Right lobe of liver (tissue), 6 donors: ENCODE measurements around the gene SCFD2. TPM values are rescaled to one million over a fixed set of nuclear protein-coding genes. Genes with fewer than 3 reads are reported as not detected.

Source experiments
- ATAC-seq, 4 donors: fragments of 200-7000 bp; cut with Tn5 transposase; one replicate each; pipeline ENCODE4 v1.9.1; 2020; ENCODE audit warnings: mild to moderate bottlenecking in 4 of 4, moderate library complexity in 4 of 4
- DNase-seq, 3 donors: peaks; one replicate each; pipeline ENCODE4 v3.0.0-alpha.2; 2020
- H3K27ac ChIP-seq, 3 donors: fragments of 200-600 bp; one replicate each; pipeline ENCODE4 v1.8.0; 2022
- H3K27me3 ChIP-seq, 2 donors: fragments of 200-600 bp; one replicate each; pipeline ENCODE4 v1.8.0; 2022
- H3K36me3 ChIP-seq, 4 donors: fragments of 200-600 bp; sonication (generic) in 1 of 4; one replicate each; pipeline versions ENCODE4 v1.5.1 to v1.8.0; 2017 to 2022; ENCODE audit warnings: control low read depth in 1 of 4
- H3K4me1 ChIP-seq, 4 donors: fragments of 200-600 bp; sonication (generic) in 1 of 4; one replicate each; pipeline versions ENCODE4 v1.5.1 to v1.8.0; 2017 to 2022; ENCODE audit warnings: control low read depth in 1 of 4
- H3K4me3 ChIP-seq, 3 donors: fragments of 200-600 bp; one replicate each; pipeline ENCODE4 v1.8.0; 2022
- H3K9me3 ChIP-seq, 4 donors: fragments of 200-600 bp; sonication (generic) in 1 of 4; one replicate each; pipeline versions ENCODE4 v1.5.1 to v1.8.0; 2017 to 2022; ENCODE audit warnings: control low read depth in 1 of 4
- POLR2A ChIP-seq: fragments of 450-650 bp; IDR thresholded peaks from one replicate; pipeline ENCODE4 v1.6.1; 2017; ENCODE audit warnings: antibody characterized with exemption, mild to moderate bottlenecking
- WGBS: methylation state at CpG from one replicate; pipeline ENCODE4 v1.1.6; 2018; ENCODE audit warnings: low coverage, low lambda C conversion rate; ENCODE audit not compliant: insufficient coverage; ENCODE audit errors: missing lambda C conversion rate; 5-methylcytosine and 5-hydroxymethylcytosine counted together
- intact Hi-C, 2 donors: fragments of 100-400 bp; cut with DNase I; formaldehyde crosslinking; loops; one replicate each; pipeline versions ENCODE4 v1.11.2 to v1.14.1; 2022
- total RNA-seq, 6 experiments: library from RNA; depleted of rRNA in 2 of 6; stranded (reverse); fragments of >200 nt in 2 of 6; fragmentation: NEBNext Ultra II Directional in 3 of 6; extraction: Animal tissue kit (Norgen Biotek cat#: 25700) in 3 of 6; gene quantifications; one replicate each; pipeline versions ENCODE4 v1.1.0 to v1.2.4, GENCODE V29; 2016 to 2023
- TF ChIP-seq, protein P1 (sequence below), 4 donors: fragments of 200-600 bp in 3 of 4; fragments of 450-650 bp in 1 of 4; IDR thresholded peaks; one replicate each; pipeline versions ENCODE4 v1.5.1 to v1.8.0; 2016 to 2022; ENCODE audit warnings: antibody characterized with exemption in 4 of 4, mild to moderate bottlenecking in 2 of 4
- donor health status: DM: no; HTN: yes; CAD: no.
- donor health status: DM: no; HTN: no; CAD: no.
- donor health status: DM: no; HTN: no; CAD: no.
- donor health status: DM: no; HTN: yes; CAD: no.
- donor health status: DM: no; HTN: yes; CAD: no.

Gene SCFD2
- total RNA-seq, 6 experiments from 2014 or later, result 7.6 to 17.1 (median 10.3) TPM

DNA sequence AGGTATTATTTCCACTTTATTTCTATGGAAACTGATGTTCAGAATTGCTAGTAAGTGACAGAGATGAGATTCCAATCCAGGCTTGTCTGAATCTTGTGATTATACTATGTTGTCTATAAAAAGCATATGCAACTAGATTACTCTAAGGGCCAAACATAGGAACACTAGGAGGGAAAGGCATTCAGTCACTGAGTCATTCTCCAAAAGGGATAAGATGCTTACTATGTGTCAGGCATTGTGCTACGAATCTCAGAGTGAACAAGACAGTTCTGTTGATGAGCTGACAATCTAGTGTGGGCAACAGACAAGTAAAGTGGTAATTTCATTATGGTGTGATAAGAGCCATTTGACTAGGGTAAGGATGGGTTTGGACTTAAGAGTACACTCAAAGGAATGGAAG is 426.5 kb downstream of the SCFD2 start:
- ATAC-seq, result no peak
- intact Hi-C loops, result no loop called here
- no peak overlapping the region for H3K27ac ChIP-seq

DNA sequence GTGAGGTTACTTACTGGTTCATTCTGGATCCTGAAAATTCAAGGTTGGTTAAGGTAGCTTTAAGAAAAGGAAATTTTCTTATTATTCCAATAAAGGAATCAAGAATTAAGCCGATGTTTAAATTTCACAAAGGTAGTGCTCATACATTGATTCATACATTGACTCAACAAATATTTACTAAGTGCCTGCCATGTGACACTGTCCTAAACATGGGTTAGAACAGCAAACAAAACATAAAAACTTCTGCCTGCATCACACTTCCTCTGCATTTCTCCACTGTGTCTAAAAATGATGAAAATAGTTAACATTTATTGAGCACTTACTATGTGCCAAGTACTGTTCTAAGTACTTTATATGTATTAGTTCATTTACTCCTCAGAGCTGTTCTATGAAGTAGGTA is 428.0 kb downstream of the SCFD2 start:
- TF ChIP-seq POLR2A, result no peak
- TF ChIP-seq, protein P1, sequence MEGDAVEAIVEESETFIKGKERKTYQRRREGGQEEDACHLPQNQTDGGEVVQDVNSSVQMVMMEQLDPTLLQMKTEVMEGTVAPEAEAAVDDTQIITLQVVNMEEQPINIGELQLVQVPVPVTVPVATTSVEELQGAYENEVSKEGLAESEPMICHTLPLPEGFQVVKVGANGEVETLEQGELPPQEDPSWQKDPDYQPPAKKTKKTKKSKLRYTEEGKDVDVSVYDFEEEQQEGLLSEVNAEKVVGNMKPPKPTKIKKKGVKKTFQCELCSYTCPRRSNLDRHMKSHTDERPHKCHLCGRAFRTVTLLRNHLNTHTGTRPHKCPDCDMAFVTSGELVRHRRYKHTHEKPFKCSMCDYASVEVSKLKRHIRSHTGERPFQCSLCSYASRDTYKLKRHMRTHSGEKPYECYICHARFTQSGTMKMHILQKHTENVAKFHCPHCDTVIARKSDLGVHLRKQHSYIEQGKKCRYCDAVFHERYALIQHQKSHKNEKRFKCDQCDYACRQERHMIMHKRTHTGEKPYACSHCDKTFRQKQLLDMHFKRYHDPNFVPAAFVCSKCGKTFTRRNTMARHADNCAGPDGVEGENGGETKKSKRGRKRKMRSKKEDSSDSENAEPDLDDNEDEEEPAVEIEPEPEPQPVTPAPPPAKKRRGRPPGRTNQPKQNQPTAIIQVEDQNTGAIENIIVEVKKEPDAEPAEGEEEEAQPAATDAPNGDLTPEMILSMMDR (IDR thresholded peaks at IDR 0.05), result no peak
- Histone ChIP-seq H3K27ac (no peak overlapping the region), H3K4me1 (peaks cover 0 to 18% (median 5%) of the 10 kb centered on the region in 4 donors), H3K4me3 (no peak overlapping the region), H3K36me3 (no peaks in the 10 kb centered on the region), H3K27me3 (no peaks in the 10 kb centered on the region), H3K9me3 (no peaks in the 10 kb centered on the region)
- no peak for DNase-seq
- peak in 2 of 4 donors; percentile 39 to 45 for ATAC-seq
- 40% methylated on average over 1 of the region's 1 CpG for WGBS
- intact Hi-C loops, result no loop called here

More for the DNA sequence above, 426.5 kb downstream of the SCFD2 start:
- Histone ChIP-seq H3K4me3 (no peak overlapping the region), H3K36me3 (no peaks in the 10 kb centered on the region), H3K27me3 (no peaks in the 10 kb centered on the region), H3K4me1 (peaks cover 0 to 18% (median 5%) of the 10 kb centered on the region in 4 donors), H3K9me3 (no peaks in the 10 kb centered on the region)
- no peak for TF ChIP-seq POLR2A
- TF ChIP-seq, protein P1 (IDR thresholded peaks at IDR 0.05), result no peak
- no peak for DNase-seq
- 100% methylated on average over 1 of the region's 1 CpG for WGBS

DNA sequence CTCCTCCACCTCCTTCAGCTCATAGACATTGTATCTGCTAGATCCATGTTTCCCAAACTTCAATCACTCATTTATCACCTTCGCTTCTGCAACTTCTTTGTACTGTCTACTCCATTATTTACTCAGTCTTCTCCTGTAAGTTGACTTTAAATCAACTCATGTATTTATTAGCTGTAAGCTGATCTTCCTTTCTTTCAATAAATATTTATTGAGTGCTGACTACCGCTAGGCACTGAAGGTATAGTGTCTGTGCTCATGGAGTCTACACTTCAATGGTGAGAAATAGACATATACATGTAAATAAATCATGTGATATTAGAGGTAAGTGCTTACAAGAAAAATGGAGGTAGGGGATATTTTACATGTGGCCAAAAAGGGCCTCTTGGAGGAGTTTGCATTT is 429.1 kb downstream of the SCFD2 start:
- intact Hi-C loops, result no loop called here

DNA sequence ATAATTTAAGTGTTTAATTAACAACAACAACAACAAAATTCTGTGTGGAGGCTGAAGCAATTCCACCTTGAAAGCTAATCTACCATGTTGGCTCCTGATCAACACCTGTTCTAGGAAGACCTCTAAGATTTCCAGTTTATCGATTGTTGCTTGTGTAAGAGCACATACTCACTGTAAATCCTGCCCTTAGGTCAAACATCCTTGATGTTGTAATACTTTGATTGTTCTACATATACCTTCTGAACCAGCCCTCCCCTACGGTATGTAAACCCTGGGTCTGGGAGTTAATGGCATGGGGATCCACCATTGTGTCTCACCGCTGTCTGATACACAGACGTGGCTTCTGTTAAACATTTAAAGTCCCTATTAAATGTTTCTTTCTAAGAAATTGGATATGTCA is 430.5 kb downstream of the SCFD2 start:
- ATAC-seq, result peak; percentile 49 to 85 (median 69)
- no peak for DNase-seq
- Histone ChIP-seq H3K27ac (no peak overlapping the region), H3K9me3 (no peaks in the 10 kb centered on the region), H3K4me1 (peaks cover 0 to 29% (median 9%) of the 10 kb centered on the region in 4 donors), H3K4me3 (no peak overlapping the region), H3K27me3 (no peaks in the 10 kb centered on the region), H3K36me3 (no peaks in the 10 kb centered on the region)
- 51% methylated on average over 4 of the region's 4 CpGs for WGBS
- no peak for TF ChIP-seq POLR2A
- intact Hi-C loops, result no loop called here

More for the DNA sequence above, 429.1 kb downstream of the SCFD2 start:
- 94% methylated on average over 2 of the region's 2 CpGs for WGBS
- Histone ChIP-seq H3K27ac (no peak overlapping the region), H3K4me1 (peaks cover 0 to 19% (median 5%) of the 10 kb centered on the region in 4 donors), H3K27me3 (no peaks in the 10 kb centered on the region), H3K36me3 (no peaks in the 10 kb centered on the region), H3K4me3 (no peak overlapping the region), H3K9me3 (no peaks in the 10 kb centered on the region)
- TF ChIP-seq POLR2A, result no peak
- TF ChIP-seq, protein P1 (IDR thresholded peaks at IDR 0.05), result no peak
- ATAC-seq (no peak), DNase-seq (no peak)

DNA sequence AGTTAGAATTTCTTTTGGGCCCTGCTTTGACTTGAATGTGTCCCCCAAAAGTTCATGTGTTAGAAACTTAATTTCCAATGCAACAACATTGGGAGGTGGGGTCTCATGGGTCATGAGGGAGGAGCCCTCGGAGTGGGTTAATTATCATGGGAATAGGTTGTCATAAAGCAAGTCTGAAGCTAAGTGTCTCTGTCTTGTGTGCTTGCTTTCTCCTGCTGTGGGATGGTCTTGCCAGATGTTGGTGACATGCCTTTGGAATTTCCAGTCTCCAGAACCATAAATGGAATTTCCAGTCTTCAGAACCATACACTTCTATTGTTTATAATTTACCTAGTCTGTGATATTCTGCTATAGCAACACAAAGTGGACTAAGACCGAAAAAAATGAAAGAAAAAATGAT is 432.1 kb downstream of the SCFD2 start:
- no peak overlapping the region for H3K27ac ChIP-seq
- 100% methylated on average over 2 of the region's 2 CpGs for WGBS
- H3K9me3 ChIP-seq, result no peaks in the 10 kb centered on the region
- no peak overlapping the region for H3K4me3 ChIP-seq
- no peak for DNase-seq
- no peaks in the 10 kb centered on the region for H3K27me3 ChIP-seq
- no peak for ATAC-seq
- H3K4me1 ChIP-seq, result peaks cover 0 to 29% (median 9%) of the 10 kb centered on the region in 4 donors
- H3K36me3 ChIP-seq, result no peaks in the 10 kb centered on the region
- intact Hi-C loops, result no loop called here
- no peak for TF ChIP-seq POLR2A
- TF ChIP-seq, protein P1 (IDR thresholded peaks at IDR 0.05), result no peak
